Sigmoid colon (tissue), 7 donors: ENCODE results near the gene TBC1D22A. TPM values are rescaled to one million over a fixed set of nuclear protein-coding genes. Genes with fewer than 3 reads are reported as not detected.

Experiments
- DNase-seq: peaks from one replicate; pipeline ENCODE4 v3.0.0-alpha.2; 2019
- H3K27ac ChIP-seq, 4 donors: fragments of 200-600 bp; sonication (generic); one replicate each; pipeline ENCODE4 v1.5.1; 2016 to 2019; ENCODE audit warnings: mild to moderate bottlenecking in 1 of 4
- H3K27me3 ChIP-seq, 3 donors: fragments of 200-600 bp; sonication (generic); one replicate each; pipeline ENCODE4 v1.5.1; 2019; ENCODE audit warnings: mild to moderate bottlenecking in 1 of 3
- H3K36me3 ChIP-seq, 4 donors: fragments of 200-600 bp; sonication (generic); one replicate each; pipeline ENCODE4 v1.5.1; 2016 to 2019
- H3K4me1 ChIP-seq, 4 donors: fragments of 200-600 bp; sonication (generic); one replicate each; pipeline ENCODE4 v1.5.1; 2017 to 2019
- H3K4me3 ChIP-seq, 4 donors: fragments of 200-600 bp; sonication (generic); one replicate each; pipeline ENCODE4 v1.5.1; 2017 to 2019; ENCODE audit warnings: mild to moderate bottlenecking in 2 of 4, moderate library complexity in 1 of 4
- H3K9me3 ChIP-seq, 4 donors: fragments of 200-600 bp in 3 of 4; sonication (generic) in 3 of 4; one replicate each; pipeline versions ENCODE4 v1.5.1 to v1.6.1; 2013 to 2019
- EP300 ChIP-seq, 4 donors: sonication (generic); formaldehyde crosslinking; IDR thresholded peaks; one replicate each; pipeline ENCODE4 v1.6.1; 2017; ENCODE audit warnings: antibody characterized with exemption in 4 of 4
- POLR2A ChIP-seq, 2 donors: fragments of 450-650 bp; IDR thresholded peaks; one replicate each; pipeline ENCODE4 v1.6.1; 2016; ENCODE audit warnings: antibody characterized with exemption in 2 of 2, mild to moderate bottlenecking in 2 of 2, moderate library complexity in 2 of 2
- POLR2AphosphoS5 ChIP-seq, 4 donors: sonication (generic); formaldehyde crosslinking; IDR thresholded peaks; one replicate each; pipeline ENCODE4 v1.6.1; 2017; ENCODE audit warnings: antibody characterized with exemption in 4 of 4
- WGBS, 2 donors: extraction: QIAGEN DNeasy Blood & Tissue Kit; methylation state at CpG; one replicate each; pipeline ENCODE4 v1.1.7; 2013; 5-methylcytosine and 5-hydroxymethylcytosine counted together
- intact Hi-C: fragments of 100-400 bp; cut with DNase I; formaldehyde crosslinking; loops from one replicate; pipeline ENCODE4 v1.15.1; 2023
- polyA plus RNA-seq, 3 donors: library from polyadenylated mRNA; stranded (reverse); fragments of 200-250 nt; gene quantifications; one replicate each; pipeline ENCODE4 v1.2.3, GENCODE V29; 2013
- total RNA-seq, 4 donors: library from RNA; depleted of rRNA; stranded (reverse); fragments of >200 nt; gene quantifications; one replicate each; pipeline ENCODE4 v1.1.0, GENCODE V29; 2016
- TF ChIP-seq, protein P1 (sequence below), 4 experiments: fragments of 450-650 bp in 3 of 4; fragments of 200-600 bp in 1 of 4; IDR thresholded peaks; one replicate each; pipeline ENCODE4 v1.5.1; 2016 to 2019; ENCODE audit warnings: antibody characterized with exemption in 4 of 4, mild to moderate bottlenecking in 3 of 4, moderate library complexity in 2 of 4
- donor health status: healthy with polysubstance abuse.
- donor health status: Bipolar disorder and iron deficiency.
- donor health status: healthy.

The TBC1D22A gene
- total and polyA plus RNA-seq, 7 donors, result 13.6 to 34.6 (median 14.3) TPM

- peaks cover 0 to 28% (median 2%) of the 10 kb centered on the region in 4 donors for H3K36me3 ChIP-seq
- TF ChIP-seq POLR2AphosphoS5 (IDR thresholded peaks at IDR 0.05) (no peak), POLR2A (IDR thresholded peaks at IDR 0.05) (no peak), EP300 (IDR thresholded peaks at IDR 0.05) (no peak)
- TF ChIP-seq, protein P1, sequence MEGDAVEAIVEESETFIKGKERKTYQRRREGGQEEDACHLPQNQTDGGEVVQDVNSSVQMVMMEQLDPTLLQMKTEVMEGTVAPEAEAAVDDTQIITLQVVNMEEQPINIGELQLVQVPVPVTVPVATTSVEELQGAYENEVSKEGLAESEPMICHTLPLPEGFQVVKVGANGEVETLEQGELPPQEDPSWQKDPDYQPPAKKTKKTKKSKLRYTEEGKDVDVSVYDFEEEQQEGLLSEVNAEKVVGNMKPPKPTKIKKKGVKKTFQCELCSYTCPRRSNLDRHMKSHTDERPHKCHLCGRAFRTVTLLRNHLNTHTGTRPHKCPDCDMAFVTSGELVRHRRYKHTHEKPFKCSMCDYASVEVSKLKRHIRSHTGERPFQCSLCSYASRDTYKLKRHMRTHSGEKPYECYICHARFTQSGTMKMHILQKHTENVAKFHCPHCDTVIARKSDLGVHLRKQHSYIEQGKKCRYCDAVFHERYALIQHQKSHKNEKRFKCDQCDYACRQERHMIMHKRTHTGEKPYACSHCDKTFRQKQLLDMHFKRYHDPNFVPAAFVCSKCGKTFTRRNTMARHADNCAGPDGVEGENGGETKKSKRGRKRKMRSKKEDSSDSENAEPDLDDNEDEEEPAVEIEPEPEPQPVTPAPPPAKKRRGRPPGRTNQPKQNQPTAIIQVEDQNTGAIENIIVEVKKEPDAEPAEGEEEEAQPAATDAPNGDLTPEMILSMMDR (IDR thresholded peaks at IDR 0.05), result no peak
- no peaks in the 10 kb centered on the region for H3K4me1 ChIP-seq
- no peak overlapping the region for H3K4me3 ChIP-seq
- H3K27me3 ChIP-seq, result no peaks in the 10 kb centered on the region
- intact Hi-C loops, result loop anchor here (5.0 kb wide), 1 partner anchor 55 kb away; no protein-coding TSS in a partner anchor
- WGBS, 2 donors, result 95 to 96% methylated on average over 23 of the region's 23 CpGs
- DNase-seq, result no peak
- no peak overlapping the region for H3K27ac ChIP-seq
- peaks cover 0 to 3% (median under 1%) of the 10 kb centered on the region in 4 donors for H3K9me3 ChIP-seq
Observed at GRCh38 chr22:46916886-46917770, 154.7 kb downstream of the TBC1D22A start.

GRCh38 chr22:46917771-46918101 is 155.3 kb downstream of the TBC1D22A start:
- intact Hi-C loops, result loop anchor here (5.0 kb wide), 1 partner anchor 55 kb away; no protein-coding TSS in a partner anchor
- WGBS, 2 donors, result 94 to 96% methylated on average over 11 of the region's 11 CpGs
- Histone ChIP-seq H3K27ac (no peak overlapping the region), H3K4me1 (no peaks in the 10 kb centered on the region), H3K4me3 (no peak overlapping the region), H3K9me3 (peaks cover 0 to 3% (median 1%) of the 10 kb centered on the region in 4 donors), H3K27me3 (no peaks in the 10 kb centered on the region), H3K36me3 (peaks cover 0 to 24% (median 2%) of the 10 kb centered on the region in 4 donors)
- TF ChIP-seq, protein P1 (IDR thresholded peaks at IDR 0.05), result no peak
- no peak for TF ChIP-seq POLR2AphosphoS5 (IDR thresholded peaks at IDR 0.05)
- TF ChIP-seq POLR2A (IDR thresholded peaks at IDR 0.05), result no peak
- no peak for TF ChIP-seq EP300 (IDR thresholded peaks at IDR 0.05)
- DNase-seq, result no peak

- no peaks in the 10 kb centered on the region for H3K4me1 ChIP-seq
- no peaks in the 10 kb centered on the region for H3K27me3 ChIP-seq
- H3K36me3 ChIP-seq, result peaks cover 0 to 19% (median 2%) of the 10 kb centered on the region in 4 donors
- peaks cover 0 to 3% (median 1%) of the 10 kb centered on the region in 4 donors for H3K9me3 ChIP-seq
- intact Hi-C loops, result loop anchor here (5.0 kb wide), 1 partner anchor 54 kb away; no protein-coding TSS in a partner anchor
- H3K4me3 ChIP-seq, result no peak overlapping the region
- WGBS, 2 donors, result 87 to 88% methylated on average over 6 of the region's 6 CpGs
- TF ChIP-seq, protein P1 (IDR thresholded peaks at IDR 0.05), result no peak
- TF ChIP-seq POLR2A (IDR thresholded peaks at IDR 0.05), result no peak
- no peak for TF ChIP-seq EP300 (IDR thresholded peaks at IDR 0.05)
- no peak overlapping the region for H3K27ac ChIP-seq
- no peak for DNase-seq
Observed at GRCh38 chr22:46918197-46918596, 155.7 kb downstream of the TBC1D22A start.

- H3K27ac ChIP-seq, result no peak overlapping the region
- TF ChIP-seq POLR2AphosphoS5 (IDR thresholded peaks at IDR 0.05) (no peak), EP300 (IDR thresholded peaks at IDR 0.05) (no peak), POLR2A (IDR thresholded peaks at IDR 0.05) (no peak)
- TF ChIP-seq, protein P1 (IDR thresholded peaks at IDR 0.05), result no peak
- H3K36me3 ChIP-seq, result peaks cover 0 to 11% (median 2%) of the 10 kb centered on the region in 4 donors
- H3K4me3 ChIP-seq, result no peak overlapping the region
- DNase-seq, result no peak
- peaks cover 0 to 3% (median 1%) of the 10 kb centered on the region in 4 donors for H3K9me3 ChIP-seq
- no peaks in the 10 kb centered on the region for H3K4me1 ChIP-seq
- intact Hi-C loops, result no loop called here
- no peaks in the 10 kb centered on the region for H3K27me3 ChIP-seq
Observed at GRCh38 chr22:46922037-46922436, 159.6 kb downstream of the TBC1D22A start.
